Chondrocyte (in vitro differentiated cells): ENCODE measurements around the gene ZNRF1. TPM values are rescaled to one million over a fixed set of nuclear protein-coding genes. Genes with fewer than 3 reads are reported as not detected.

Experiments
- DNase-seq: peaks from one replicate; pipeline ENCODE4 v3.0.0; 2021; ENCODE audit warnings: mixed read lengths, low spot score
- H3K27ac Mint-ChIP-seq: one replicate; pipeline ENCODE4 v1.8.0; 2021; ENCODE audit warnings: mild to moderate bottlenecking, moderate library complexity, mixed read lengths; ENCODE audit not compliant: unreplicated experiment
- H3K27me3 Mint-ChIP-seq: 2 replicates; pipeline ENCODE4 v1.8.0; 2021; ENCODE audit warnings: low read depth, mixed read lengths
- H3K36me3 Mint-ChIP-seq: 2 replicates; pipeline ENCODE4 v1.8.0; 2021; ENCODE audit warnings: low read depth, mixed read lengths
- H3K4me1 Mint-ChIP-seq: 2 replicates; pipeline ENCODE4 v1.8.0; 2021; ENCODE audit warnings: low read depth, mild to moderate bottlenecking, mixed read lengths
- H3K4me3 Mint-ChIP-seq: one replicate; pipeline ENCODE4 v1.8.0; 2021; ENCODE audit warnings: mild to moderate bottlenecking, moderate library complexity, mixed read lengths; ENCODE audit not compliant: unreplicated experiment
- H3K9me3 Mint-ChIP-seq: 2 replicates; pipeline ENCODE4 v1.8.0; 2021; ENCODE audit warnings: low read depth, mixed read lengths
- CTCF ChIP-seq: fragments of 200-600 bp; sonication (generic); IDR thresholded peaks from 2 replicates; pipeline ENCODE4 v1.5.0; 2021; ENCODE audit warnings: antibody characterized with exemption, mild to moderate bottlenecking, moderate library complexity
- total RNA-seq: library from RNA; stranded (reverse); gene quantifications from 3 replicates; pipeline ENCODE4 v1.2.1, GENCODE V29; 2021

The ZNRF1 gene
- total RNA-seq, 1 donor from 2014 or later = 22.7 TPM

GRCh38 chr16:75114946-75115825 lies 116.4 kb downstream of the ZNRF1 start:
- H3K9me3 Mint-ChIP-seq = no peaks in the 10 kb centered on the region
- no peak for TF ChIP-seq CTCF
- no peaks in the 10 kb centered on the region for H3K27me3 Mint-ChIP-seq
- no peak overlapping the region for H3K4me3 Mint-ChIP-seq
- no peak for DNase-seq
- peaks cover 25% of the 10 kb centered on the region for H3K4me1 Mint-ChIP-seq
- no peak overlapping the region for H3K27ac Mint-ChIP-seq
- H3K36me3 Mint-ChIP-seq = no peaks in the 10 kb centered on the region

GRCh38 chr16:75116081-75116910 lies 117.5 kb downstream of the ZNRF1 start, which contains the start of gene LDHD:
Gene LDHD, minus strand, starts transcription at chr16:75116780. Its CDS starts 60 bp downstream, at chr16:75116720.
- peaks cover under 1% of the 10 kb centered on the region for H3K9me3 Mint-ChIP-seq
- peak within 1 kb of the TSS; percentile 57 for H3K27ac Mint-ChIP-seq
- no peaks in the 10 kb centered on the region for H3K27me3 Mint-ChIP-seq
- no peaks in the 10 kb centered on the region for H3K36me3 Mint-ChIP-seq
- DNase-seq = no peak
- TF ChIP-seq CTCF = no peak
- H3K4me1 Mint-ChIP-seq = peaks cover 13% of the 10 kb centered on the region
- H3K4me3 Mint-ChIP-seq = peak within 1 kb of the TSS; percentile 78

GRCh38 chr16:75116911-75117245 lies 118.1 kb downstream of the ZNRF1 start:
- Mint-ChIP-seq H3K27ac (no peak overlapping the region), H3K4me3 (peak overlapping the region; percentile 78)

DNA sequence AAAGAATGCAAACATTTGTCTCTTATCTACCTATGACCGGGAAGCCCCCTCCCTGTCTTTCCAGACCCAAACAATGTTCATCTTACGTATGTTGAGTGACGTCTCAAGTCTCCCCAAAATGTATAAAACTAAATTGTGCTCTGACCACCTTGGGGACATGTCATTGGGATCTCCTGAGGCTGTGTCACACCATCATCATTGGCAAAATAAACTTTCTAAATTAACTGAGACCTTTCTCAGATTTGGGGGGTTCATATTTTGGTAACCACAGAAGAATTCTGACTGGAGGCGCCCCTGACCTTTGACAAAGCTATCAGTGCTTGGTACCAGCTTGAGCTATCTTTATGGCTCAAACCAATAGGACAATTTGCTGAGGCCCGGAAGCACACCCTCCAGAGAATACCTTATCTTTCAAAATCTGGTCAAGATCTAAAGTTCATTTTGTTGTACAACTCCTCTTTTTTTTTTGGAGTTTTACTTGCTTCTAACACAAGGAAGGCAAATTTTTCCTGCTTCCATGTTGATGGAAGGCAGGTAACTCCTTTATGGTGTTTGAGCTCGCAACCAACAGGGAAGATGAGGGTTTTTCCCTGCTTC lies 120.2 kb downstream of the ZNRF1 start:
- DNase-seq = no peak
- H3K27me3 Mint-ChIP-seq = no peaks in the 10 kb centered on the region
- no peaks in the 10 kb centered on the region for H3K36me3 Mint-ChIP-seq
- no peak overlapping the region for H3K4me3 Mint-ChIP-seq
- H3K9me3 Mint-ChIP-seq = peaks cover 8% of the 10 kb centered on the region
- TF ChIP-seq CTCF = no peak
- H3K4me1 Mint-ChIP-seq = peaks cover 9% of the 10 kb centered on the region
- H3K27ac Mint-ChIP-seq = no peak overlapping the region

More at GRCh38 chr16:75116911-75117245, 118.1 kb downstream of the ZNRF1 start:
- Mint-ChIP-seq H3K4me1 (peaks cover 9% of the 10 kb centered on the region), H3K9me3 (peaks cover 3% of the 10 kb centered on the region), H3K27me3 (no peaks in the 10 kb centered on the region), H3K36me3 (no peaks in the 10 kb centered on the region)
- DNase-seq = no peak
- TF ChIP-seq CTCF = no peak

GRCh38 chr16:75120253-75120652 lies 121.4 kb downstream of the ZNRF1 start:
- no peaks in the 10 kb centered on the region for H3K27me3 Mint-ChIP-seq
- no peak for TF ChIP-seq CTCF
- no peak overlapping the region for H3K27ac Mint-ChIP-seq

More at GRCh38 chr16:75120253-75120652, 121.4 kb downstream of the ZNRF1 start:
- Mint-ChIP-seq H3K9me3 (peaks cover 8% of the 10 kb centered on the region), H3K4me1 (peaks cover 9% of the 10 kb centered on the region), H3K36me3 (no peaks in the 10 kb centered on the region), H3K4me3 (no peak overlapping the region)
- DNase-seq = no peak
